ENCODE measurements around the gene SHISAL1. TPM values are rescaled to one million over a fixed set of nuclear protein-coding genes. Genes with fewer than 3 reads are reported as not detected.
"Not testable (repeated sequence)": the region's sequence is repeated elsewhere in the genome, so short reads cannot be mapped to it uniquely, and the experiment has no call there.

The SHISAL1 gene
- total RNA-seq, 1 donor from 2014 or later, result 3.2 TPM

- Mint-ChIP-seq H3K27me3 (ENCODE audit: unreplicated experiment) (peaks cover 5% of the 10 kb centered on the region), H3K4me1 (ENCODE audit: low read depth, unreplicated experiment) (no peaks in the 10 kb centered on the region), H3K27ac (ENCODE audit: unreplicated experiment) (no peak overlapping the region), H3K4me3 (ENCODE audit: unreplicated experiment) (no peak overlapping the region), H3K9me3 (ENCODE audit: unreplicated experiment) (no peaks in the 10 kb centered on the region), H3K36me3 (ENCODE audit: unreplicated experiment) (peaks cover 7% of the 10 kb centered on the region)
- no peak for DNase-seq
- TF ChIP-seq CTCF (IDR thresholded peaks at IDR 0.05; ENCODE audit: partially characterized antibody, unreplicated experiment), result no peak
These were observed 69.0 kb downstream of the SHISAL1 start for GRCh38 chr22:44243761-44244160.

DNA sequence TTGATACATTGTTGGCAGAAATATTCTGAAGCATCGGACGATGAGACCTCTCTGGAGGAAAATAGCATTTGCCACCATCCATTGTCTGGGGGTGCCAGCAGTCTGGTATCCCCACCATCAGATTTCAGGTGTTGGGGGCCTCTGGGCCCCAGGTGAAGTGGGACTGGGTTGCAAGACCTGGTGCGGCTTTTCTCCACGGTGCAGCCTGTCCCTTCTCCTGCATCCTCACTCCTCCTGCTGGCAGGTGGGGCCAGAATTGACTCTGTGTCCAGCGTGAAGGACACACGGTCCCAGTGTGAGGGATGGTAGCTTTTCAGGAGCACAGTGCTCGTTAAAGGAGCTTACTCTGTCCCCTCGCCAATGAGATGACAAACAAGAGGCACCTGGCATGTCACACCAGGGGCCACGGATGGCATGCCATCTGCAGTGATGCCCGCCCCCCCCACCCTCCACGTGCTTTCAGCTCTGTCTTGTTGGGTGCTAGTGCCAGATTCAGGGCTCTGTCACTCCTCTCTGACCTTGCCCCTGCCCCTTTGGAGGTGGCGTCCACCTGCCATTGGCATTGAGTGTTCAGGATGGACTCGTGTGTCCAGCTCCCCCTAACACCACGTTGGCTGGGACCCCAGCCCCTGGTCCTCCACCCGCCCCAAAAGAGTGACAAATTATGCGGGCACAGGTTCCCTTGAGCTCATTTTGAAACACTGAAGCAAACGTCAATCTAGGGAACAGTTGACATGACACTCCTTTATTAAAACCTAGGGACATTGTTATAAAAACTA, 69.6 kb downstream of the SHISAL1 start:
- H3K27me3 Mint-ChIP-seq (ENCODE audit: unreplicated experiment), result peaks cover 5% of the 10 kb centered on the region
- no peaks in the 10 kb centered on the region for H3K4me1 Mint-ChIP-seq (ENCODE audit: low read depth, unreplicated experiment)
- H3K9me3 Mint-ChIP-seq (ENCODE audit: unreplicated experiment), result no peaks in the 10 kb centered on the region
- no peak for DNase-seq
- TF ChIP-seq CTCF (IDR thresholded peaks at IDR 0.05; ENCODE audit: partially characterized antibody, unreplicated experiment), result no peak
- no peak overlapping the region for H3K4me3 Mint-ChIP-seq (ENCODE audit: unreplicated experiment)
- no peak overlapping the region for H3K27ac Mint-ChIP-seq (ENCODE audit: unreplicated experiment)
- H3K36me3 Mint-ChIP-seq (ENCODE audit: unreplicated experiment), result peaks cover 4% of the 10 kb centered on the region

DNA sequence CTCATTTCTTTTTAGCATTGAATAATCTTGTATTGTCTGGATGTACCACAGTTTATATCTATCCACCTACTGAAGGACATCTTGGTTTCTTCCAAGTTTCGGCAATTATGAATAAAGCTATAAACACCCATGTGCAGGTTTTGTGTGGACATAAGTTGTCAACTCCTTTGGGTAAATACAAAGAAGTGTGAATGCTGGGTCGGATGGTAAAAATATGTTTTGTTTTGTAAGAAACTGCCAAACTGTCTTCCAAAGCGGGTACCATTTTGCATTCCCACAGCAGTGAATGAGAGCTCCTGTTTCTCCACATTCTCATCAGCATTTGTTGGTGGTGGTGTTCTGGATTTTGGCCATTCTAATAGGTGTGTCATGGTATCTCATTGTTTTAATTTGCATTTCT, 71.6 kb downstream of the SHISAL1 start:
- H3K9me3 Mint-ChIP-seq (ENCODE audit: unreplicated experiment); H3K4me1 Mint-ChIP-seq (ENCODE audit: low read depth, unreplicated experiment); DNase-seq; H3K27ac Mint-ChIP-seq (ENCODE audit: unreplicated experiment); H3K27me3 Mint-ChIP-seq (ENCODE audit: unreplicated experiment); H3K36me3 Mint-ChIP-seq (ENCODE audit: unreplicated experiment); H3K4me3 Mint-ChIP-seq (ENCODE audit: unreplicated experiment): not testable (repeated sequence)

- peaks cover 3% of the 10 kb centered on the region for H3K4me1 Mint-ChIP-seq (ENCODE audit: low read depth, unreplicated experiment)
- TF ChIP-seq CTCF (IDR thresholded peaks at IDR 0.05; ENCODE audit: partially characterized antibody, unreplicated experiment), result no peak
- H3K27ac Mint-ChIP-seq (ENCODE audit: unreplicated experiment), result no peak overlapping the region
These were observed 75.5 kb downstream of the SHISAL1 start for GRCh38 chr22:44237290-44237689.

DNA sequence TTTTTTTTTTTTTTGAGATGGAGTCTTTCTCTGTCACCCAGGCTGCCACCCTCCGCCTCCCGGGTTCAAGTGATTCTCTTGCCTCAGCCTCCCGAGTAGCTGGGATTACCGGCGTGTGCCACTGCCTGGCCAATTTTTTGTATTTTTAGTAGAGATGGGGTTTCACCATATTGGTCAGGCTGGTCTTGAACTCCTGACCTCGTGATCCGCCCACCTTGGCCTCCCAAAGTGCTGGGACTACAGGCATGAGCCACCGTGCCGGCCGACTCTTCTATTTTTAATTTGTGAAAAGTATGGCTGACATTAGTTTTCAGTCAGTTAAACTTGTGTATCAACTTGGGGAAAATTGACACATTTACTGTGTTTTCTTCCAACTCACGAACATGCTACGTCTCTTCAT, 78.4 kb downstream of the SHISAL1 start:
- H3K4me1 Mint-ChIP-seq (ENCODE audit: low read depth, unreplicated experiment); H3K9me3 Mint-ChIP-seq (ENCODE audit: unreplicated experiment); DNase-seq; H3K36me3 Mint-ChIP-seq (ENCODE audit: unreplicated experiment); H3K27ac Mint-ChIP-seq (ENCODE audit: unreplicated experiment); H3K4me3 Mint-ChIP-seq (ENCODE audit: unreplicated experiment); H3K27me3 Mint-ChIP-seq (ENCODE audit: unreplicated experiment): not testable (repeated sequence)

More at GRCh38 chr22:44237290-44237689, 75.5 kb downstream of the SHISAL1 start:
- H3K4me3 Mint-ChIP-seq (ENCODE audit: unreplicated experiment), result no peak overlapping the region
- no peaks in the 10 kb centered on the region for H3K27me3 Mint-ChIP-seq (ENCODE audit: unreplicated experiment)
- peaks cover 2% of the 10 kb centered on the region for H3K9me3 Mint-ChIP-seq (ENCODE audit: unreplicated experiment)
- no peak for DNase-seq
- no peaks in the 10 kb centered on the region for H3K36me3 Mint-ChIP-seq (ENCODE audit: unreplicated experiment)

DNA sequence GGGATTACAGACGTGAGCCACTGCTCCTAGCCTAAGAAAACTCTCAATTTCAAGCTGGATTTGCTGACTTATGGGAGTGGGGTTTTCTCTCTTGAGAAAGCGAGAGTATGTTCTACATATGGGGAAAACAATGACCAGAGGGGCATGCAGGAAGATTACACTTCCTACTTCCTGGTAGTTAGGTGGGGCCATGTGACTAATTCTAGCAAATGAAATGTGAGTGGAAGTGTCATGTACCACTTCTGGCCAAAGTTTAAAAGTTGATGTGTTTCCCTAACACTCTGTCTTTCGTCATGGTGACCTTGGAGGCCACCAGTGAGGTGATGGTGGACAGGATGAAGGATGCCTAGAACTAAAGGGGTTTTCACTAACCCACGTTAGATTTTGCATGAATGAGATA, 81.5 kb downstream of the SHISAL1 start:
- no peak for TF ChIP-seq CTCF (IDR thresholded peaks at IDR 0.05; ENCODE audit: partially characterized antibody, unreplicated experiment)
- Mint-ChIP-seq H3K36me3 (ENCODE audit: unreplicated experiment) (peaks cover 4% of the 10 kb centered on the region), H3K4me1 (ENCODE audit: low read depth, unreplicated experiment) (peaks cover 3% of the 10 kb centered on the region), H3K4me3 (ENCODE audit: unreplicated experiment) (no peak overlapping the region), H3K9me3 (ENCODE audit: unreplicated experiment) (peaks cover 2% of the 10 kb centered on the region), H3K27me3 (ENCODE audit: unreplicated experiment) (no peaks in the 10 kb centered on the region), H3K27ac (ENCODE audit: unreplicated experiment) (no peak overlapping the region)
- no peak for DNase-seq

Measured in glutamatergic neuron (in vitro differentiated cells).